ENCODE results near the gene FLT3LG. TPM values are rescaled to one million over a fixed set of nuclear protein-coding genes. Genes with fewer than 3 reads are reported as not detected.

The FLT3LG gene
- total RNA-seq, 6 experiments from 2014 or later = 0.80 to 4.4 (median 2.3) TPM

- peaks cover 0 to 14% (median 5%) of the 10 kb centered on the region in 4 donors for H3K4me1 ChIP-seq
- peaks cover 15 to 40% (median 27%) of the 10 kb centered on the region in 4 donors for H3K36me3 ChIP-seq
- no peak for DNase-seq
- H3K27ac ChIP-seq = peak overlapping the region in 2 of 3 donors; percentile 19 to 81
- TF ChIP-seq POLR2A (IDR thresholded peaks at IDR 0.05) (no peak), CTCF (IDR thresholded peaks at IDR 0.05) (no peak)
- no peak for ATAC-seq
- H3K27me3 ChIP-seq = no peaks in the 10 kb centered on the region
- H3K9me3 ChIP-seq = no peaks in the 10 kb centered on the region
- WGBS (ENCODE audit: insufficient coverage, low coverage, low lambda C conversion rate, missing lambda C conversion rate) = 23% methylated on average over 15 of the region's 15 CpGs
- intact Hi-C loops (cut with DNase I) = no loop called here
- peak overlapping the region; percentile 82 to 86 (median 84) for H3K4me3 ChIP-seq
Measured at GRCh38 chr19:49488863-49489537, 15.0 kb downstream of the FLT3LG start.

GRCh38 chr19:49489601-49490167, 15.7 kb downstream of the FLT3LG start:
- no peak for DNase-seq
- TF ChIP-seq CTCF (IDR thresholded peaks at IDR 0.05) (no peak), POLR2A (IDR thresholded peaks at IDR 0.05) (no peak)
- peaks cover 15 to 40% (median 27%) of the 10 kb centered on the region in 4 donors for H3K36me3 ChIP-seq
- no peaks in the 10 kb centered on the region for H3K9me3 ChIP-seq
- peaks cover 0 to 14% (median 5%) of the 10 kb centered on the region in 4 donors for H3K4me1 ChIP-seq
- H3K4me3 ChIP-seq = peak overlapping the region; percentile 82 to 86 (median 84)
- ATAC-seq = no peak
- intact Hi-C loops (cut with DNase I) = no loop called here
- no peaks in the 10 kb centered on the region for H3K27me3 ChIP-seq
- H3K27ac ChIP-seq = no peak overlapping the region
- 56% methylated on average over 5 of the region's 15 CpGs for WGBS (ENCODE audit: insufficient coverage, low coverage, low lambda C conversion rate, missing lambda C conversion rate)

- H3K27me3 ChIP-seq = no peaks in the 10 kb centered on the region
- ATAC-seq (no peak), DNase-seq (no peak)
- peaks cover 0 to 14% (median 5%) of the 10 kb centered on the region in 4 donors for H3K4me1 ChIP-seq
- H3K27ac ChIP-seq = no peak overlapping the region
- no peak for TF ChIP-seq CTCF (IDR thresholded peaks at IDR 0.05)
- no peak for TF ChIP-seq POLR2A (IDR thresholded peaks at IDR 0.05)
- H3K9me3 ChIP-seq = no peaks in the 10 kb centered on the region
- H3K36me3 ChIP-seq = peaks cover 15 to 40% (median 27%) of the 10 kb centered on the region in 4 donors
- H3K4me3 ChIP-seq = no peak overlapping the region
- intact Hi-C loops (cut with DNase I) = no loop called here
- WGBS (ENCODE audit: insufficient coverage, low coverage, low lambda C conversion rate, missing lambda C conversion rate) = no CpG with 5 or more reads among the region's 27 CpGs
Measured at GRCh38 chr19:49490287-49491029, 16.4 kb downstream of the FLT3LG start.

- Histone ChIP-seq H3K27ac (no peak overlapping the region), H3K9me3 (no peaks in the 10 kb centered on the region), H3K27me3 (no peaks in the 10 kb centered on the region), H3K36me3 (peaks cover 15 to 40% (median 27%) of the 10 kb centered on the region in 4 donors), H3K4me1 (peaks cover 0 to 14% (median 5%) of the 10 kb centered on the region in 4 donors), H3K4me3 (no peak overlapping the region)
- ATAC-seq = no peak
- no peak for DNase-seq
- TF ChIP-seq CTCF (IDR thresholded peaks at IDR 0.05) (no peak), POLR2A (IDR thresholded peaks at IDR 0.05) (no peak)
- intact Hi-C loops (cut with DNase I) = no loop called here
- WGBS (ENCODE audit: insufficient coverage, low coverage, low lambda C conversion rate, missing lambda C conversion rate) = 62% methylated on average over 2 of the region's 17 CpGs
Measured at GRCh38 chr19:49491030-49491803, 17.2 kb downstream of the FLT3LG start.
